Caco-2 (cell line): ENCODE results near the gene IL2RG. TPM values are rescaled to one million over a fixed set of nuclear protein-coding genes. Genes with fewer than 3 reads are reported as not detected.

Experiments used
- BruUV-seq: library from RNA; stranded (reverse); fragments of 400-500 nt; replicated peaks from 2 replicates; lab custom pipeline; 2021; lab: Mats Ljungman, UMichigan
- CTCF ChIA-PET: fragments of 300-600 bp; sonication (Branson Sonifier 250); formaldehyde crosslinking; loops from one replicate; lab custom pipeline; 2022; ENCODE audit warnings: antibody characterized with exemption; lab: Charles Lee
- POLR2A ChIA-PET: fragments of 300-600 bp; sonication (Branson Sonifier 250); formaldehyde crosslinking; loops from one replicate; lab custom pipeline; 2022; ENCODE audit warnings: antibody characterized with exemption; lab: Charles Lee
- DNase-seq, 2 experiments: peaks; one replicate each; pipeline versions ENCODE4 v3.0.0 to v3.0.0-alpha.2; 2020 to 2022
- H3K27me3 ChIP-seq: replicated peaks from 2 replicates; pipeline ENCODE4 v1.6.0; 2011; ENCODE audit warnings: low read length; ENCODE audit not compliant: control insufficient read depth, insufficient read depth
- H3K36me3 ChIP-seq: 2 replicates; pipeline ENCODE4 v1.5.1; 2011; ENCODE audit warnings: low read length; ENCODE audit not compliant: control insufficient read depth, insufficient read depth
- H3K4me1 ChIP-seq: fragments of 250-450 bp; sonication (Bioruptor Pico); 2 replicates; pipeline ENCODE4 v1.5.1; 2020; ENCODE audit warnings: mild to moderate bottlenecking
- H3K4me3 ChIP-seq: 2 replicates; pipeline ENCODE4 v1.5.1; 2011; ENCODE audit warnings: low read depth, mild to moderate bottlenecking, control low read depth, low read length
- H3K9me3 ChIP-seq: fragments of 250-450 bp; sonication (Bioruptor Pico); 2 replicates; pipeline ENCODE4 v1.5.1; 2020; ENCODE audit warnings: mild to moderate bottlenecking, moderate library complexity
- H3K27ac Mint-ChIP-seq: one replicate; pipeline ENCODE4 v1.8.0; 2022; ENCODE audit warnings: mixed read lengths; ENCODE audit not compliant: unreplicated experiment
- H3K27me3 Mint-ChIP-seq: one replicate; pipeline ENCODE4 v1.8.0; 2022; ENCODE audit warnings: mixed read lengths; ENCODE audit not compliant: insufficient read depth, unreplicated experiment
- H3K36me3 Mint-ChIP-seq: one replicate; pipeline ENCODE4 v1.8.0; 2022; ENCODE audit warnings: mild to moderate bottlenecking, mixed read lengths; ENCODE audit not compliant: insufficient read depth, unreplicated experiment
- H3K4me1 Mint-ChIP-seq: one replicate; pipeline ENCODE4 v1.8.0; 2022; ENCODE audit warnings: low read depth, mixed read lengths; ENCODE audit not compliant: unreplicated experiment
- H3K4me3 Mint-ChIP-seq: one replicate; pipeline ENCODE4 v1.8.0; 2022; ENCODE audit warnings: mild to moderate bottlenecking, moderate library complexity, mixed read lengths; ENCODE audit not compliant: unreplicated experiment
- H3K9me3 Mint-ChIP-seq: one replicate; pipeline ENCODE4 v1.8.0; 2022; ENCODE audit warnings: mixed read lengths; ENCODE audit not compliant: unreplicated experiment
- CTCF ChIP-seq, 2 experiments: fragments of 200-600 bp in 1 of 2; IDR thresholded peaks; 1 replicate in 1 of 2; 2 replicates in 1 of 2; pipeline versions ENCODE4 v1.5.1 to v1.8.0; 2011 to 2022; ENCODE audit warnings: antibody characterized with exemption in 1 of 2, control low read depth in 1 of 2, inconsistent platforms in 1 of 2, low read depth in 1 of 2, low read length in 1 of 2, mild to moderate bottlenecking in 1 of 2, moderate library complexity in 1 of 2; ENCODE audit not compliant: insufficient read depth in 1 of 2, severe bottlenecking in 1 of 2, unreplicated experiment in 1 of 2
- intact Hi-C: fragments of 100-400 bp; cut with micrococcal nuclease; formaldehyde crosslinking; loops from one replicate; pipeline ENCODE4 v1.10.0; 2022; ENCODE audit not compliant: unreplicated experiment
- total RNA-seq: library from RNA; stranded (reverse); gene quantifications from 2 replicates; pipeline ENCODE4 v1.2.3, GENCODE V29; 2022

IL2RG gene
- total RNA-seq, 1 experiment from 2014 or later, result 5.1 TPM

GRCh38 chrX:71151366-71151765 is 40.0 kb upstream of the IL2RG start:
- Histone ChIP-seq H3K36me3 (no peaks in the 10 kb centered on the region), H3K9me3 (no peaks in the 10 kb centered on the region), H3K4me3 (no peak overlapping the region), H3K27me3 (no peaks in the 10 kb centered on the region), H3K4me1 (no peaks in the 10 kb centered on the region)
- H3K27me3 Mint-ChIP-seq, result no peaks in the 10 kb centered on the region
- ChIA-PET CTCF (no interaction called here), POLR2A (no interaction called here)
- intact Hi-C loops, result no loop called here
- no peak for DNase-seq
- H3K9me3 Mint-ChIP-seq, result no peaks in the 10 kb centered on the region
- no peak overlapping the region for H3K27ac Mint-ChIP-seq
- TF ChIP-seq CTCF (IDR thresholded peaks at IDR 0.05; ENCODE audit: insufficient read depth in 1 of 2, low read depth in 1 of 2, low read length in 1 of 2, severe bottlenecking in 1 of 2, unreplicated experiment in 1 of 2), result no peak
- peaks cover under 1% of the 10 kb centered on the region for H3K36me3 Mint-ChIP-seq
- no TSS peak for BruUV-seq
- H3K4me1 Mint-ChIP-seq, result peaks cover 6% of the 10 kb centered on the region
- H3K4me3 Mint-ChIP-seq, result no peak overlapping the region

- ChIA-PET POLR2A (no interaction called here), CTCF (interaction anchor here (0.6 kb wide), 1 partner anchor 1640 kb away, joined by 3 read pairs; no protein-coding TSS in a partner anchor)
- Mint-ChIP-seq H3K27me3 (no peaks in the 10 kb centered on the region), H3K4me3 (no peak overlapping the region), H3K9me3 (no peaks in the 10 kb centered on the region), H3K36me3 (peaks cover 17% of the 10 kb centered on the region), H3K27ac (no peak overlapping the region), H3K4me1 (no peaks in the 10 kb centered on the region)
- intact Hi-C loops, result no loop called here
- H3K36me3 ChIP-seq, result no peaks in the 10 kb centered on the region
- DNase-seq, result no peak
- no peaks in the 10 kb centered on the region for H3K27me3 ChIP-seq
- TF ChIP-seq CTCF (IDR thresholded peaks at IDR 0.05; ENCODE audit: insufficient read depth in 1 of 2, low read depth in 1 of 2, low read length in 1 of 2, severe bottlenecking in 1 of 2, unreplicated experiment in 1 of 2), result no peak
- H3K4me1 ChIP-seq, result no peaks in the 10 kb centered on the region
- no peaks in the 10 kb centered on the region for H3K9me3 ChIP-seq
- no TSS peak for BruUV-seq
- no peak overlapping the region for H3K4me3 ChIP-seq
These were observed 36.9 kb upstream of the IL2RG start for GRCh38 chrX:71148278-71148663.

DNA sequence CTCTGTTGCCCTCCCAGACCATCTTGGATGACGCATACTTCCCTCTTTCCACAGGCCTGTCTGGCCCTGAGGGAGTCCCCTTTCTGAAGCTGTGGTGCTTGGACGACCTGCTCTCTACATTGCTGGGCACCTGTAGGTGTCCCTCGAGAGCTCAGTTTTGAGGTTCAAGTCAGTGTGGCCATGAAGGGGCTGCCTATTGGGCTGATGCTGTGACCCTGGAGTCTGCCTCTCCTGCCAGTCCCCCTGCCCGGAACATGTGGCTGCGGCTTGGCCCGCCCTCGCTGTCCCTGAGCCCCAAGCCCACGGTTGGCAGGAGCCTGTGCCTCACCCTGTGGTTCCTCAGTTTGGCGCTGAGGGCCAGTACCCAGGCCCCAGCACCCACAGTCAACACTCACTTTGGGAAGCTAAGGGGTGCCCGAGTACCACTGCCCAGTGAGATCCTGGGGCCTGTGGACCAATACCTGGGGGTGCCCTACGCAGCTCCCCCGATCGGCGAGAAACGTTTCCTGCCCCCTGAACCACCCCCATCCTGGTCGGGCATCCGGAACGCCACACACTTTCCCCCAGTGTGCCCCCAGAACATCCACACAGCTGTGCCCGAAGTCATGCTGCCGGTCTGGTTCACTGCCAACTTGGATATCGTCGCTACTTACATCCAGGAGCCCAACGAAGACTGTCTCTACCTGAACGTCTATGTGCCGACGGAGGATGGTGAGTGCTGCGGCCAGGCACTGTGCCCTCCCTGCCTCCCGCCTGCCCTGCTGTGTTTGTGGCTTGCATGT is 36.3 kb upstream of the IL2RG start:
- no peak overlapping the region for H3K27ac Mint-ChIP-seq
- no peaks in the 10 kb centered on the region for H3K4me1 Mint-ChIP-seq
- Histone ChIP-seq H3K4me1 (no peaks in the 10 kb centered on the region), H3K27me3 (no peaks in the 10 kb centered on the region), H3K36me3 (no peaks in the 10 kb centered on the region), H3K9me3 (no peaks in the 10 kb centered on the region), H3K4me3 (no peak overlapping the region)
- peaks cover 17% of the 10 kb centered on the region for H3K36me3 Mint-ChIP-seq
- POLR2A ChIA-PET, result no interaction called here
- H3K27me3 Mint-ChIP-seq, result no peaks in the 10 kb centered on the region
- no peak for DNase-seq
- CTCF ChIA-PET, result interaction anchor here (0.6 kb wide), 1 partner anchor 1639 kb away, joined by 3 read pairs; no protein-coding TSS in a partner anchor
- intact Hi-C loops, result no loop called here
- no peak for TF ChIP-seq CTCF (IDR thresholded peaks at IDR 0.05; ENCODE audit: insufficient read depth in 1 of 2, low read depth in 1 of 2, low read length in 1 of 2, severe bottlenecking in 1 of 2, unreplicated experiment in 1 of 2)
- no TSS peak for BruUV-seq
- H3K9me3 Mint-ChIP-seq, result no peaks in the 10 kb centered on the region
- H3K4me3 Mint-ChIP-seq, result no peak overlapping the region
